Activated T-cell treated with anti-CD3 and anti-CD28 coated beads for 4 hours (primary cell): Measurements from ENCODE around the gene SLC35E1.
A peak's percentile ranks its signal among the peaks of the same experiment; 100 is the strongest.

Source experiments
- DNase-seq: peaks from one replicate; pipeline ENCODE4 v3.0.0-alpha.2; 2020

SLC35E1 gene

DNA sequence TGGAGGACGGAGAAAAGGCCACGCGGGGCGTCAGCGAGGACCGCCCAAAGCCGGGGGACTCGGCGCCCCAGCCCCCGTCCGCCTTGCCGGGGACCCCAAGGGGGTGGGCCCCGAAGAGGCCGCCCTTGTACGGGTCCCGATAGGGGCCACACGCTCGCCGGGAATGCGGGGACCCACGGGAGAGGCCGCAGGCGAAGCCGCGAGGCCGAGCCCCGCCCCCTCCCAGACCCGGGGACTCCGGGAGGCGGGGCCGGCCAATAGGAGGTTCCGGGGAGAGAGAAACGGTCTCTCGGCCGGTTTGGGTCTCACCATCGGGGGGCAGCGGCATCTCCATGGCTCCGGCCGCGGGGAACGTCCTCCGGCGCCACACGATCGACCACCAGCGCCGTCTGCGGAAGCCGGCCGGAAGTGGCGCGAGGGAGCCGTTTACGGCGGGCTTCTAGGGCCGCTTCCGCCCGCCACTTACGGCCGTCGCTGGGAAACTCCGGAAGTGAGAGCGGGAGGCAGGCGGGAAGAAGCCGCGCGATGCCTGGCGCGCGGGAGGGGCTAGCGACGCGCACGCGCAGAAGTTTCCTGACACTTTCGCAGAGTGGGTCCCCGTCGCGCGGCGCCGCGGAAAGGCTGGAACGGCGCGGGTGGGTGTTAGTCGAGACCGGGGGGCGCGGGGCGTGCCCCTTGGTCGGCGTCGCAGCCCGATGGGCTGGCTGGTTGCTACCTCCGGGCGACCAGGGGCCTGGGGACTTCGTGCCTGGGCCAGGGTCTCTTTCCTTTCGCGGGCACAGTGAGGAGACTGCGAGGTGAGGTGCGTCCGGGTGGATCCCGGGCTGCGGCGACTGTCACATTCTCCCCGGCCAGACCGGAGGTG, 29.9 kb downstream of the SLC35E1 start, which contains the start of gene CHERP:
CHERP (minus strand) TSS at position 393 of the 865 bp plus-strand sequence; CDS start at position 334, 59 bp downstream.
- peak; percentile 87 for DNase-seq

DNA sequence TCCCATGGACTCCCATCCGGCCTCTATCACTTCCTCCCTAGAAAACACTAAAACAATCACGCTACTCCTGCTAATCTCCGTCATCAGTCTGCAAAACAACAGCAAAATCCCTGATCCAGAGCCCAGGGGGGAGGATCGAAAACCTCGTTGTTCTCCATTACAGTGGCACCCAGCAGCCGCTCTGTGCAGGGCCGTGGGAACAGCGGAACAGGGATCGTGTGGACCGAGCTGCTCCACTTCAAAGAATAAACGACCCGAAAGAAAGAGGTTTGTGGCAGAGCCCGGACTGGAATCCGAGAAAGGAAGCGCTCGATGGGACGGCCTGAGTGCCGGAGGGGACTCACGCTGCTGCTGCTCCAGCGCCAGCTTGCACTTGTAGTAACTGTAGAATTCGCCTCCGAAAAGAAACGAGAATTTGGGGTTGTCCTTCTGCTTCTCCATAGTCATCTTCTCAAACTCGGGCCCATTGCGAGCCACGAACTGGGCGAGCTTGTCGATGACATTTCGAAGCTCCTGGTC, 30.6 kb downstream of the SLC35E1 start:
- DNase-seq = no peak

DNA sequence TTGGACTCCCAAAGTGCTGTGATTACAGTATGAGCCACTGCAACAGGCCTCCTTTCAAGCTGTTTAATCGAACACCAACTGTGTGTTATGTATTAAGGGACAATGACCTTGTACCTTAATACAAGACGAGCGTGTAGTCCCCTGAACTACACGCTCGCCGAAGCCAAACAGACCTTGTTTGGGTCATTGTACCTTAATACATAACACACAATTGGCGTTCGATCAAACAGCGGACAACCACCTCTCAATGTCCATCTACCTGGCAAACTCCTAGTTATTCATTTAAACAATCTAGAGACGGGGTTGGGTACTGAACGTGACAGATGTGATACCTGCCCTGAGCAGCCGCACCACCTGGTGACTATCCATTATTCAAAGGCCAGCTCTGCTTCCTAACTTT, 31.3 kb downstream of the SLC35E1 start:
- DNase-seq = no peak

DNA sequence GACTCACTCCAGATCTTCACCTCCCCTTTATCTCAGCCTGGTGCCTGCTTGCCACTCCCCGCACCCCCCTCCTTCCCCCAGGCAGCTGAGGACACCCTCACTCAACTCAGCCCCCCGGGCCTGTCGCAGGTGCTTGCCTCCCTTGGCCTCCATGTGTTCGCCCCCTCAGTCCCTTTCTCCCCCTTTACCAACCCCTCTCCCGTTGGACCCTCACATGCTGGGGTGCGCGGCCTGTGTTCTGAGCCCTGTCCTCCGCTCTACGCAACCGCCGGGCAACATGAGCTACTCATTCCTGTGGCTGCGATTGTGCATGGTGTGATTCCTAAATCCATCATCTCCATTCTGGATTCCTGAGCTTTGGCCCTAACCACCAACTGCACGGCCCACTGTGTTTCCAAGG, 35.1 kb downstream of the SLC35E1 start:
- DNase-seq = no peak

DNA sequence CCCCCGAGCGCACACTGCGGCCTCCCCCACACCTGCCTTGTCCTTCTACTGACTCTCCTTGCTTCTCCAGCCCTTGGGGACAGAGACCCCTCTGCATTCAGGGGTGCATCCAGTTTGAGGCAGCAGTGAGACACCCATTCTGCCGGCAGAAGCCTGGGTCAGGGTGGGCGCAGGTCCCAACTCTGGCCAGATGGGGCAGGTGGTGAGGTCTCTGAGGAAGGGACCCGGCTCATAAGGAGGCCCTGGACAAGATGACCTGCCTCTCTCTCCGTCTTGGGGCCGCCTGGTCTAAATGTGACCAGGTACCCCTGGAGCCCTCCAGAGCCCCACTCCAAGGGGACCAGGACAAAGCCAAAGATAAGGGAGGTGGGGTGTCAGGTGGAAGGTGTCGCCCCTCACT, 36.1 kb downstream of the SLC35E1 start:
- no peak for DNase-seq

DNA sequence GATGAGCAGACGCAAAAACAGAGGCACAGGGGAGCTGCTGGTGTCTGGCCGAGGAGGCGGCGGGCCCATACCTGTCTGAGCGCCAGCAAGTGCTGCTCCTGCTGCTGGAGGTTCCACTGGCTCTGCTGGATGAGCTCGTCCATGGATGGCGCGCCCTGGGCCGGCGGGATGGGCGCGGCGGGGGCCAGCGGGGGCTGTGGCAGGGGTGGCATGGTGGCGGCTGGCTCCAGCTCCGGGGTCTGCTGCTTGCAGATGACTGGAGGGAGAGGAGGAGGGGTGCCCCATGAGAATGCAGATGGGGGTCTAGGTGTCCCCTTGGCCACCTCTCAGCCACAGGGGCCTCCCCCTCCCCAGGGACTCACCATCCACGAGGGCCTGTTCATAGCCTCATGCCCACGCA, 36.8 kb downstream of the SLC35E1 start:
- DNase-seq = no peak

DNA sequence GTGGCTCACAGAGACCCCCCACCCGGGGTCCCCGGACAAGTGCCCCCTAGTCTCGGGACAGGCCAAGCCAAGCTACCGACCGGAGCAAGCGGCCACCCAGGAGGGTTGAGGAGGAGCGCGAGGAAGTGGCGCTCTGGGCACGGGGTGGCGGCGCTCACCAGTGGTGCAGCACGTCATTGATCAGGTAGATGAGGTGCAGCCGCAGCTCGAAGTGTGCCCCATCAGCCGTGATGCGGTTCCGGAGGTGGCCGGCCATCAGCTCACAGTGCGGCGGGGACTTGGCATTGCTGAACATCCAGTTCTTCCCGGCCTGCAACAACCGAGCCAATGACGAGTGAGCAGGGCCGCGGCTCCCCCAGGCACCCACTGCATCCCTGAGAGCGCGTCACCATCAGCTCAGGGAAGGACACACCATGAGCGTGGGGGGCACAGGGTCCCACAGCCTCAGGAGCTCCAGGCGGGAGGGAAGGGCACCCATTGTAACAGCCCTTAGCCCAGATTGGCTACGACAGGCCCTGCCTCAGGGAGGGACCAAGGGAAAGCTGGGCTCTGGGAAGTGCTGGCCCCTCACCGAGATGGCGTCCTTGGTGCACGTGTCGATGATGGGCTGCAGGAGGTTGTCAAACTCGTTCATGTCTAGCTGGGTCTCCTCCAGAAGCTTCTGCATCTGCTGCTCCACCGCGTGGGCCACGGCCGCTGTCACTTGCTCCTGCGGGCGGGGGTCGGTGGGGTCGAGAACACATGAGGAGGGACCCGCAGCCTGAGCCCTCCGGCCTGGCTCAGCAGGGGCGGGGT, 39.6 kb downstream of the SLC35E1 start:
- no peak for DNase-seq

DNA sequence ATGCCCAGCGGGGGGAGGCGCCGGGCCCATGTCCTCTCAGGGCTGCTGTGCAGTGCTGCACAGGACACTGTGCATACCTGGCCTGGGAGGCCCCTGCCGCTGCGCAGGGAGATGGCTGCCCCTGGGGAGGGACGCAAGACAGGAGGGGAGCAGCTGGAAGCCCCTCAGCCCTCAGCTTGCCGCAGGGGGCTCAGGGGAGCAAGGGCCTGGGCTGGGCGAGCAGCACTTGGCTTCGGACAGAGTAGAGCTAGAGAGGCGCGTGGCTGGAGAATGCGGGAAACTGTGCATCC, 40.9 kb downstream of the SLC35E1 start:
- DNase-seq = no peak

DNA sequence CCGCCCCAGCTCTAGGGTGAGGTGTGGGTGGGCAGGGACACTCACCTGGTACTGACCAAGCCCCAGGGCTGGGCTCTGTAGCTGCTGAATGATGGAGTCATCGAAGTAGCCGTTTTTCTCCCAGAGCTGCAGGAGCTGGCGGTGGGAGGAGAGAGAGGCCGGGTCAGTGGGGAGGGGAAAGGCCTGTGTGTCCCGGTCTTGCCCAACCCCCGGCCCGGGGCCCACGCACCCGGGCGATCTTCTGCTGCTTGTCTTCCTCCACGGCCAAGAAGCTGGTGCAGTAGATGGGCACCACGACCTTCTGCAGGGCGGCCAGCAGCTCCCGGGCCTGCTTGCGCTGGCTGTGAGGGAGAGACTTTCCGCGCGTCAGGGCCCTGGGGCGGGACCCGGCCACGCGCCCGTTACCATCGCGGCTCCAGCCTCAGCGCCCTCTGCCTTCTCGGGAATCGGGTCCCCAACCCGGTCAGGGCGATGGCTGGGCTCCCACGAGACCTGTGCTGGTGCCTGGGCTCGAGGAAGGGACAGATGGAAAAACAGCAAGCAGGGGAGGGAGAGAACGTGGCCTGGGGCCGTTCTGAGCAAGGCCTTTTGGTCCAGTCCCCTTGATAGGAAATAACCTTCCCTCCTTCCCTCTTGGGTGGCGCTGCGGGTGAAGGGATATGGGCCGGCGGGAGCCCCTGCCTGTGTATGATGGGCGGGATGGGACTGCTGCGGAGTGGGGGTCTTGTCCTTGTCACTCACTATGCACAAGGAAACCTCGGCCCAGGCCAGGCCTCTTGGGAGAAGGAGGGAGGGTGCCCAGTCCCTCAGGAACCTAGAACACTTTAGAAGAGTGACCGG, 41.5 kb downstream of the SLC35E1 start:
- DNase-seq = no peak

DNA sequence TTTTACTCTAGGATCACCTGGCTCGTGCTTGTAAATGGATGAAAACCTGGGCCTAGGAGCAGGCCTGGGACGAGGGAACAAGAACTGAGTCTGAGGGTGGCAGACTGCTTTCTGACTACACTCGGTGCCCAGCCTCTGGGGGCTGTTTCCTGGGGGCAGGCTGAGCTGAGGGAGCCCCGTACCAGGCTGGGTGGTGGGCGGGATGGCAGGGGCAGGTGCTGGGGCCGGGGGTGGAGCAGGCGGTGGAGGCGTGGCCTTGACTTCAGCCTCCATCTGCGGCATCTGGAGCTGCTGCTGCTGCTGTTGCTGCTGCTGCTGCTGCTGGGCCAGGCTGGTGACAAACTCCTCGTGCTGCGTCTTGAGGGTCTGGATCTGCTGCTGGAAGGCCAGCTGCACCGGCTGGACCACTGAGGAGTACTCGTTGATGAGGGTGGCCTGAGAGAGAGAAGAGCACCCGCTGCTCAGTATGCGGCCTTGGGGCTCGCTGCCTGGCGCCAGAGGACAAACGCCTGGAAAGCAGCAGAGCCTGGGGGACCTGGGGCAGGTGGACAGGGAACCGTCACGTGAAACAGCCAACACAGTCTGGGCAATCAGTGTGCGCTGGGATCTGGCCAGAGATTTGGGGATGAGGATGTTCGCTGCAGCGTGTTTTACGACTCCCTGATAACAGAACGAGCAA, 42.6 kb downstream of the SLC35E1 start:
- no peak for DNase-seq

DNA sequence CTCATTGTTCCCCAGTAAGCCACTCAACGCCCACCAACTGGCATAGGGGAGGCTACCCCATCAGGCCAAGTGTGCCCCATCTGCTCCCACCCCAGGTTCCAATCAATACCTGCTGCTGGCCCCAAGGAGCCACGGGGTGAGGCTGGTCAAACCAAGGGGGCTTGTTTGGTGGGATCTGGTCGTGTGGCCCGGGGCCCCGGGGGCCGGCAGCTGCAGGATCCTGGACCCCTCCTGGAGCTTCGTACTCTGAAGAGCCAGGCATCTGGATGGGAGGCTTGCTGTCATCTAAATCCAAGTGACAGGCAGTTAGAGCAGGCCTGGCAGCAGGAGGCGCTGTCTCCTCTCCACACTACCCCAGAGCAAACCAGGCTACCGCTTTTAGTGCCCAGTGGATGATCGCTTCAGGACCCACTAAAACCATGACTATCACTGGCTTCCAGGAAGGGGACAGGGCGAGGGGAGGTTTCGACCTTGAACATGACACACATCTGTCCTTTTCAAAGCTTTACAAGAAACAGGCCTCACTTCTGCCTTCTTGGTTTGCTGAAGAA, 44.2 kb downstream of the SLC35E1 start:
- DNase-seq = no peak

DNA sequence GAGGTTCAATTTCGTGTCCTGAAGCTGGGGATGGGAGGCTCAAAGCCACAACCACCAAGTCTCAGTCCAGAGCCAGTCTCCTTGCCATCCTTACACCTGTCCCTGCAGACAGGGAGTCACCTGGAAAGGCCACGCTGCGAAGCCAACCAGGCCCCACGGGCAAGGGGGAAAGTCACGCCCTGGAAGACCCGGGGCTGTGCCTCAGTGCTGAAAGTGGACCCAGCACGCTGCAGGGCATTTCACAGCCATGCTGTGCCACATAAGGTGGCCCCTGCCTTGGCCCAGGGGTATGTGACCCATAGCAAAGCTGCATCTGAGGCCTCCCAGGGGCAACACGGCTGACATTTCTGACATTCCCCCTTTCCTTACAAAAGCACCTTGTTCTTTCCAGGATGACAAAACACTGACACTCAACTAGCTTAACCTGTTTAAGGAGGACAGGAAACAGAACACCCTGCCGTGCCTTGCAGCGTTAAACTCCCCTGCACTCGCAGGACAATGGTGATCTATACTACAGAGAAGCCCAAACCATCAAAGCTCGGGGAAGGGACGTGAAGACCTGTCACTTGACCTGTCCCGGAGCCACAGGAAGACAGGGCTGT, 44.8 kb downstream of the SLC35E1 start:
- no peak for DNase-seq

DNA sequence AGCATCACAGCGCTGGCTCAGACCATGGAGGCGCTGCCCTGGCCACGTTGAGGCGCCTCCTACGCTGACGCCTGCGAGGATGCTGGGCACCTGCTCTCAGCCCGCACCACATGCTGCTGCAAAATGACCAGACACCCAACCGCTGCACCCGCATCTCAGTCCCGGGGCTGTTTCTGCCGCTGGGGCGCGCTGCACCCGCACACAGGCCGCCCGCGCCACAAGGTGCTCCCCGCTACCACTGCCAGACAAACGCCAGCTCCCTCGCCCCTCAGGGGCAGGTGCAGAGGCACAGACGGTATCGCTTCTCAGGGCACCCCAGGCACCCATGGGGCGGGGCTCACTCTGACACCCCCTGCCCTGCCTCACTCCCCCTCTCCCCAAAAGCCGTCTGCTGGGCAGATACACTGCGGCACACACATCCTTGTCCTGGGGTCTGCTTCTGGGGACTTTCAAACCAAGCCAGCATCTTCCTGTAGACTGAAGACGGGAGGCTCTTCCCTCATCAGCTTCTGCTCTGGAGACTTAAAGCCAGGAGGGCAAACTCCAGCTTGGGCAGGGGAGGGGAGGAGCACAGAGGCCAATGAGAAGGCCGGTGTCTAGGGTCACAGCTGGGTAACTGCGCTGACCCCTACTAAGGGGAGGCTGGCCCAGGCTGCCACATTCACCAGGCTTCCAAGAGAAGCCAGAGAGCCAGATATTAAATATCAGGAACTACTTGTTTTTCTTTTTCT, 46.3 kb downstream of the SLC35E1 start:
- DNase-seq = no peak

DNA sequence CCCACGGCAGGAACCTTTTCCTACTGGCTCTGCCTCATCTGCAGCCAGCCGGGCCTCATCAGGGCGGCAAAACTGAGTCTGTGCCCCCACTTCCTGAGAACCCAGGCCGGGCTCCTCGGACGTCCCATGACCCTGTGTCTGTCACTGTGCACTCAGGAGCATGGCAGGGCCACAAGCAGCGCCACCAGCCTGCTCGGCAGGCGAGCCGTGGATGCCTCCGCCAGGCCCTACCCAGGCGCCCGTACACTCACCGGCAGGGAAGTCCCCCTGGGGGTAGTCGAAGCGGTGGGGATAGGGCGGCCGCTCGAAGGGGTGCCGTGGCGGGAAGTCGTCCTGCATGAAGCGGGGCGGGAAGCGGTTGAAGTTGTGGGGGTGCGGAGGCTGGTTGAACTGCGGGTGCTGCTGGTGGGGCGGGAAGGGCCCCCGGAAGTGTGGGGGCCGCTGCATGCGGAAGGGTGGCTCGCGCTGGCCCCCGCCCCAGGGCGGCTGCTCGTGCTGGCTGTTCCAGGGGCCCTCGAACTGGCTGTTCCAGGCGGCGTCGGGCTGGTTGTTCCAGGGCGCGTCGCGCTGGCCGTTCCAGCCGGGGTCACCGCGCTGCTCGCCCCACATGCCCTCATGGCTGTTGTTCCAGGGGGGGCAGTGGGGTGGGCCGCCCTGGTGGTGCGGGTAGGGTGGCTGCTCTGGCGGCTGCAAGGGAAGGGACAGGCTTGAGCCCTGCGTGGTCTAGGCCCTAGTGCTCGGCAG, 47.1 kb downstream of the SLC35E1 start:
- no peak for DNase-seq

DNA sequence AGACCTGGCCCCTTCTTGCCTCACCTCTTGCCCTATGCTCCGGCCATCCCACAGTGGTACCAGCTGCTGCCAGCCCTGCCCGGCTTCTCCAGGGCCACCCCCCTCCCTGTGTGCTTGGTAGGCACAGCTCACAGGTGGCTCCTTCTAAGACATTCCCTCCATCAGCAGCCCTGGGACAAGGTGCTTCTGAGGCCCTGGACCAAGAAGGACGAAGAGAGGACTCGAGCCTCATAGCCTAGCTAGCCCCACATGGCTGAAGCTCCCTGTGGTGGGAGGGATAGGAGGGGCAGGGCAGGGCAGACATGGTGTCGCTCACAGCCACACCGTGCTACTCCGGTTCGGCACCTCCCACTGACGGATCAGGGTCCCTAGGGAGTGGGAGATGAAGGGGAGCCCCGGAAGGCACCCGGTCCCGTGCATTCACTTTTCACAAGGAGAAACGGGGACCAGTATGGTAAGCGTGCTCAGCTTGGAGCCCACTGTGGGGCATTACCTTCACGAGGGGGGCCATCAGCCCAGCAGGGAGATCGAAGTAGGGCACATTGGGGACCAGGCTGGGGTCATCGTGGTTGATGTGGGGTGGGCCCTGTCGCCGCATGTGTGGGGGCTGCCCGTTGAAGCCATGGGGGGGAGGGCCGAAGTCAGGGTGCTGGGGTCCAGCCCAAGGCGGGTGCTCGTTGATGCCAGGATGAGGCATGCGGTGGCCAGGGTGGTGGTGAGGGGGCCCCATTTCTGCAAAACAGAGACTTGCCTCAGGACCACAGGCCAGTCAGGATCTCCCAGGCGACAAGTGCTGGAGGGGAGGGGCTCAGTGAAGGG, 49.4 kb downstream of the SLC35E1 start:
- no peak for DNase-seq

DNA sequence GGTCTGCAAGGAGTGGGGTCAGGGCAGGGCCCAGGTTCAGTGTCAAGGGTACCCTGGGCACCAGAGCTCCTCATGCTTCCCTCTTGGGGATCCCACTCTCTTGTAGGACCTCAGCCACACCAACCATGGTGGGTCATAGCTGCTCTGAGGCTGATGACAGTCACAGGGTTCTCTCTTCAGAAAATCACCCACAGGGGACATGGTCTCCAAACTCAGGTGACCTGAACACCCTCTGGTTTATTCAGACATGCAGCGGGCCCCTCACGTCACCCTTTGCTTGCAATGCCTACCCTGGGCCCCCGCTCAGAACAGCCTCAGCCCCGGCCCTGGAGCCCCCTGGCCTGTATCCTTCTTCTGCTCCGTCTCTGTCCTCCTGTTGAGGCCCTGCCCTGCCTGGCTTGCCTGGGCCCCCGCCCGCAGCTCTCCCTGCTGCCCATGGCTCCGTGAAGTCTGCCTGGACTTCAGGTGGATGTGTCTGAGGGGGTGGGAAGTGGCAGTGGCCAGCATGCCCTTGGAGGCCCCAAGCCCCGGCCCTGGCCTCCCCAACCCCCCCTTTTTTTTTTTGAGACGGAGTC, 50.4 kb downstream of the SLC35E1 start:
- no peak for DNase-seq

DNA sequence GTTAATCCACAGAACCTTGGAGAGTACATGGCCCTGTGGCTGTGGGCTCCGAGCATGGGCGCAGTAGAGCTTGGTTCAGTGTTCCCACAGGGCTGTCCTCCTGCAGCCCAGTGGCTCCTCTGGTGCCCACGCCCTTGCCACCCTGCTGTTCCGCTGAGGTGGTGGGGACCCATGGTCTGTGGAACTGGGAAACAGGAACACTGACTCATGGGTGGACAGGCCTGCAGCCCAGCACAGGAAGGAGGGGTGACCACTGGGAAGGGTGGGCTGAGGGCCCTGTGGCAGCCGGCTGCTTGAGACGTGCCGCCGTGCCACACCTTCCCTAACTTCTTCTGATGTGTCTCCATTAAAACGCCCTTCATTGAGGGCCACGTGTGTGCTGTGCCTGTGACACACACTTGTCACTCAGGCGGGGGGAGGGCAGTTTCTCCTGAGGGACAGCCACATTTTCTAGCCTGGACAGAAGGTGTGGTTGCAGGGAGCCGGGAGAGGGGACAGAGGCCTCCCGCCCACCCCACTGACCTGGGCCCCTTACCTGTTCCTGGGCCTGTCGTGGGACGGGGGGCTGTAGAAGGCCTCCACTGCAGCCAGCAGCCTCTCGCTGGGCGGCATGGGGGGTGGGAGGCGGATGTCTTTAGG, 51.1 kb downstream of the SLC35E1 start:
- no peak for DNase-seq
